ELF-1 (cell line): ENCODE measurements around the gene IFT74.

Source experiments
- DNase-seq: peaks from one replicate; pipeline ENCODE4 v3.0.0-alpha.2; 2016; ENCODE audit warnings: low read depth, low spot score

Gene IFT74

GRCh38 chr9:26955921-26956859 is at the start of gene IFT74:
IFT74 (plus strand) TSS chr9:26956412; CDS start chr9:26961968, 5,556 bp downstream.
- peak; percentile 95 for DNase-seq

GRCh38 chr9:26913138-26913668 is 43.0 kb upstream of the IFT74 start:
- no peak for DNase-seq

DNA sequence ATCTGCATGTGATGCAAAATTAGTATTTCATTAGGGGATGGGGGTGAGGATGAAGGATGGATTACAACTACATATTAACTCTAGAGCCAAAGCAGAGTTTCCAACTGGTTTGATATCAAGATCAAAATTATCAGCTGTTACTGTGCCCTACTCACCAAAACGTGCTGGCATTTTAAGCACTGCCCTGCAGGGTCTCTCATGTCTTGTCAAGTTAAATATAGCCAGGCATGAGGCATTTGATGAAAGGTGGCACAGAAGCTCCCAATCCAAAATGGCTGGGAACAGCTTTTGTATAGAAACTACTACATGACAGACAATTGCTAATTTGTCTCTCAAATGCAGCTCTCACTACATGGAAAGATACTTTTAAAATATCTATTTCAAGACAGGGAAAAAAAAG is 36.5 kb upstream of the IFT74 start:
- DNase-seq: no peak

DNA sequence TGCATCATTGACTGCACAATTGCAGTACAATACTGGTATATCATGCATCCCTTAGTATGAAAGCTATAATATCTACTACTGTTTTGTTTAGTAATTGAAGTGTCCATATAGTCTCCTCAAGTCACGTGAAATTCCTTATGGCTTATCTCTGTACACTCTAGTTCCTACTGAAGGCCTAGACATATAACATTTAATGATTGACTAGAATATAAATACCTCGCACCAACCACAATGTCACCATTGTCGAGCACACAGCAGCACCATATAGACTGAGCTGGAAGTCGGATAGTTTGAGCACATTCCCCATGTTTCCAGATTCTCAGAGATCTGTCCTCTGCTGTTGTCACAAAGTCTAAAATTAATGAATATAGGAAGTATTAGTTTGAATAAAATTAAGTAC is 30.6 kb upstream of the IFT74 start:
- no peak for DNase-seq

- no peak for DNase-seq
Observed at GRCh38 chr9:26928902-26929495, 27.2 kb upstream of the IFT74 start.

DNA sequence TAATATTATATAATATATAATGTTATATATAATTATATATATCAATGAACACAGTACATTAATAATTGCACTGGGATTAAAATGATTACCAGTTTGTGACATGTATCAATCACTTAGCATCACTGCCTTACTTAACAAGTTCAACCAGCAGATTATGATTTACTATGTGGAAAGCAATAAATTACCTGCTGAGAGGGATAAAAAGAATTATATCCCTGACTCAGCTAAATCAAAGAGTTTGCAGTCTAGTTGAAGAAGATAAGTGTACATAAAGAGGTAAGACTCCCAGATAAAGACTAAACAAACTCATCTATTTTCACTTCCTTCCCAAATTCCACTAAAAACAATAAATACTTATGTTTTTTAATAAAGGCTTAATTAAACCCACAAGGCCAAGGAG is 20.4 kb upstream of the IFT74 start:
- no peak for DNase-seq

DNA sequence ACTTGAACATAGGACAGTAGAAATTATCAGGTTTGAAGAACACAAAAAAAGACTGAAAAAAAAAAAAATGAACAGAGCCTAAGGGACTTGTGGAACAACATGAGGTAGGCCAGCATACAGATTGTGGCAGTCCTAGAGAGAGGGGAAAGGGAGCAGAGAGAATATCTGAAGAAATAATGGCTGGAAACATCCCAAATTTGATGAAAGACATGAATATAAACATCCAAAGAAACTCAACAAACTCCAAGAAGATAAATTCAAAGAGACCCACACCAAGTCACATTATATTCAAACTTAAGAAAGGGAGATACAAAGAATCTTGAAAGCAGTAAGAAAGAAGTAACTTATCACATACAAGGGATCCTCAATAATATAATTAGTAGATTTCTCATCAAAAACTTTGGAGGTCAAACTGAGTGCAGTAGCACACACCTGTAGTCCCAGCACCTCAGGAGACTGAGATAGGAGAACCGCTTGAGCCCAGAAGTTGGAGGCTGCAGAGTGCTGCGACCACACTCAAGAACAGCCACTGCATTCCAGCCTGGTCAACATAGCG is 18.3 kb upstream of the IFT74 start:
- no peak for DNase-seq

GRCh38 chr9:26939955-26940711 is 16.1 kb upstream of the IFT74 start:
- DNase-seq: no peak

DNA sequence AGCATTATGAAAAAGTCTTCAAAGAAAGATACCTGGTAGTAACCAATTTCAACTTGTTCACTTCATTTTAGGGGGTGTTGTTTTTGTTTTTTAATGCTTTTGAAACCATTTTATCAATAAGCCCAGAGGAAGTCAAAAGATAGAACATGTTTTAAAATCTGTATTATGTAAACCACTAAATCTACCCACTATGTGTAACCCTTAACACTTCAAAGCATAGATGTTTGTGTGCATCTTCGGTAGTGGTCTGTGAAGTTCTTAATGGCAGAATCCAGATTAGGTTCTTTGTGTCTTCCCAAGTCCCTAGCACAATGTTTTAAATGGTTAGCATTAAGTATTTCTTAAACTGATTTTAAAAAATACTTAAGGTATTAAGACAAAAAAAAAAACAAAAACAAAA is 15.4 kb upstream of the IFT74 start:
- no peak for DNase-seq

DNA sequence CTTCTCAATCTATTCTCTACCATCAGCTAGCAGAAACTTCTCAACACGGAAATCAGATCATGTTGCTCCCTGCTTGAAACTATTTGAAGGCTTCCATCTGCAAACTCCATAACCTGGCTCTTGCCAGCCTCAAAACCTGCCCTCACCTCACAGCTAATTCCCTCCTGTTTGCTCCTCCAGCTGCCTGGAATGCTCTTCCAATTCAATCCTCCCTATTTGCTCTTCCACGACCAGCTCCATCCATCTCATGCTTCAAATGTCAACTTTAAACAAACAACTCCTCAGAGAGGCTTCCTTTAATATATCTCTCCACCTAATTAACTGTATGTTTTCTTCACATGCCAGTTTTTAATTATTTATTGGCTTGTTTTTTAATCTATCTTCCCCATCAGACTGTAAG is 10.6 kb upstream of the IFT74 start:
- DNase-seq: no peak

- peak; percentile 96 for DNase-seq
Observed at GRCh38 chr9:26946753-26947727, 9.2 kb upstream of the IFT74 start, which contains the start of gene PLAA. PLAA (minus strand) TSS chr9:26947242; CDS start chr9:26947045, 197 bp downstream.

- DNase-seq: peak; percentile 19
Observed at GRCh38 chr9:26947736-26948135, 8.5 kb upstream of the IFT74 start.

DNA sequence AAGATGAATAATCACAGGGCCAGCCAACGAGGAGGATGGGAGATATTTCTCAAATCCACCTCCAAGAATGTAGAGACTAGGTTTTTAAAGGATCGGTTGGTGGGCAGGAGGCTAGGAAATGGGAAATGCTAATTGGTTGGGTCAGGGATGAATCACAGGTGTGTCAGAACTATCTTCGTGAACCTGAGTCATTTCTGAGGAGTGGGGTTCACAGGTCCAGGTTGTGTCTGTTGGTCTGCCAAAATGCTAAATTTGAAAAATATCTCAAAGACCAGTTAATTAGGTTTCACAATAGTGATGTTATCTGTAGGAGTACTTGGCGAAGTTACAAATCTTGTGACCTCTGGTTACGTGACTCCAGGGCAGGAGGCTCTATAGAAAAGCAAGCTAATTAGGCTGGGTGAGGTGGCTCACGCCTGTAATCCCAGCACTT is 6.6 kb upstream of the IFT74 start:
- DNase-seq: no peak

- no peak for DNase-seq
Observed at GRCh38 chr9:26950521-26950920, 5.7 kb upstream of the IFT74 start.

GRCh38 chr9:26951794-26952193 is 4.4 kb upstream of the IFT74 start:
- no peak for DNase-seq

DNA sequence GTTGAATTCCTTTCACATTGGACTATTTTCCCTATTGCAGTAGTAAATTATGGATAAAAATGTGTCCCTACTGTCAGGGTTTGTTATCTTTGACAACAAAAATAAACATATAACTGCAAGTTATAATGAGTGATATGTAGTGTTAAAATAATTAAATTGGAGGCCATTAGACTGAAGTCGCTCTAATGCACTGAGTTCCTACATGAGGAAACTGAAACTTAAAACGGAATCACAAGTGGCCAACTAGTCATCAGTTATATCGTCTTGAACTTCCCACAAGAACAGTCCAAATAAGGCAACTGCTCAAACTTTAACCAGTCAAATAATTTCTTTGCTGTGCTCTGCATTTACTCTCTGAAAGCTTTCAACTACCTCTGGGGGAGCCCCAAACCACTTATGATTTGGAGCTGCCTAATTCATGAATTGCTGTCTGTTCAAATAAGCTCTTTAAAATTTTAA is 2.1 kb upstream of the IFT74 start:
- DNase-seq: no peak

- no peak for DNase-seq
Observed at GRCh38 chr9:26955222-26955903, 849 bp upstream of the IFT74 start.

DNA sequence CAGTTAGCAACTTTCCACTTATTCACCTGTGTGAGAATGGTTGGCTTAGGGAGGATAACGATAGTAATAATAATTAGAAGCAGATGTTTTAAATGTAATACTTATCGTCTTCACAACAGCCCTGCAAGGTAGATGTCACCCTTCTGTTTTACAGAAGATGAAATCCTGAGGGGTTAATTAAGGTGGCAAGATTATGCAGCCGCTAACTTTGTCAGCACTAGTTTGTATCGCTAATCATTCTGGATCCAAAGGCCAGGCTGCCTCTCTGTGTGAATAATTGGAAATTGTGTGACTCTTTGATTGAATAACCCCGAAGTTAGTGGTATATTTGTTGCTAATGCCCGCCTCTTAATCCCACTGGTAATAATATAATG is 635 bp downstream of the IFT74 start:
- DNase-seq: no peak

- no peak for DNase-seq
Observed at GRCh38 chr9:26971721-26972120, 15.5 kb downstream of the IFT74 start.

DNA sequence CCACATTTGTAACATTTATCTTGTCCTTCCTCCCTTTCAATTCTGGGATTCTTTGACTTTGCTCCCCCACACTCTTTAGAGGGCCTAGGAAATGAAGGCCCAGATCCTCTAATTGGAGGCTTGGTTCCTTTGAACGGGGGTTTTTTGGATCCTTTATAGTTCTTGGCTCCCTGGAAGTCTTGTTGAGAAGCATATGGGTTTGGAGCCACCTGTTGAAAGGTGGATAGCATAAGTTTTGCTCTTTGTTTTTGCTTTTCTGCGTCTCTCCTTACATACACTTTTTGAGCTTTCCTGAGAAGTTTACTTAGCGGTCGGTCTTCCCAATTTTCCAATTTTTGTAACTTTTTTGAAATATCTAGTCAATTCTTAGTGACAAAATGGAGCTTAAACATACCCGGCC is 17.8 kb downstream of the IFT74 start:
- no peak for DNase-seq
